C4-2B (cell line): ENCODE measurements around the gene FGFR3.

Experiments used
- ZFX ChIP-seq: fragments of 450-650 bp; IDR thresholded peaks from 2 replicates; pipeline ENCODE4 v1.6.1; 2017
- TF ChIP-seq, protein P1 (sequence below): fragments of 450-650 bp; conservative IDR thresholded peaks from 2 replicates; pipeline ENCODE4 v1.5.1; 2017; ENCODE audit warnings: mild to moderate bottlenecking

DNA sequence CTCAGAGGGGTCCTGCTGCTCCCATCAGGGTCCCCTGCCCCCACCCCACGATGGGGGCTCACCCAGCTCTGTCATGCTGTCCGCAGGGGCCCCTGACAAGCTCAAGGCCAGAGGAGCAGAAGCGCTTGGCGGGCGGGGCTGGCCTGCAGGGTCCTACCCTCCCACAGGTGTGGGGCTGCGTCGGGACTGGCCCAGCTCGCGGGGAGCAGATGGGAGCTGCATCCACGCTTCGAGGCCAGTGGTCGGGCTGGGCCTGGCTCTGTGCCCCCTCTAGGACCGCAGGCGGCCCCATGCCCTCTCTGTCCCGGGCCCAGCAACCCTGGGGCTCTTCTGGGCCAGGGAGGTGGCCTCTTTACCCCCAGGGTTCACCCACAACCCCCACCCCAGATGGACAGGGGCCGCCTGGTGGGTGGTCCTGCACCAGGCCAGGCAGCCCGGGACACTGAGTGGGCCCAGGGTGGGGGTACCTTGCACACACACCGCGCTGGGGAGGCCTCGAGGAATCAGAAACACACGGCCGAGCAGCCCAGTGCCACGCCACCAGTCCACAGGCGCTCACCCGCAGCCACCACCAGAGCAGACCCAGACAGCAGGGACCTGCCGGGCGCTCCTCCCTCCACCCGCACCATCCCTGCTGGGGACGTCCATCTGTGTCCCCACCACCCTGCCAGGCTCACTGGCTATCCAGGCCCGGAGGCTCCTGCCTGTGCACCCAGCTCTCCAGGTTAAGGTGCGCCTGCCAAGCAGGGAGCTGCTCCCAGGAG is 41.8 kb upstream of the FGFR3 start:
- TF ChIP-seq, protein P1, sequence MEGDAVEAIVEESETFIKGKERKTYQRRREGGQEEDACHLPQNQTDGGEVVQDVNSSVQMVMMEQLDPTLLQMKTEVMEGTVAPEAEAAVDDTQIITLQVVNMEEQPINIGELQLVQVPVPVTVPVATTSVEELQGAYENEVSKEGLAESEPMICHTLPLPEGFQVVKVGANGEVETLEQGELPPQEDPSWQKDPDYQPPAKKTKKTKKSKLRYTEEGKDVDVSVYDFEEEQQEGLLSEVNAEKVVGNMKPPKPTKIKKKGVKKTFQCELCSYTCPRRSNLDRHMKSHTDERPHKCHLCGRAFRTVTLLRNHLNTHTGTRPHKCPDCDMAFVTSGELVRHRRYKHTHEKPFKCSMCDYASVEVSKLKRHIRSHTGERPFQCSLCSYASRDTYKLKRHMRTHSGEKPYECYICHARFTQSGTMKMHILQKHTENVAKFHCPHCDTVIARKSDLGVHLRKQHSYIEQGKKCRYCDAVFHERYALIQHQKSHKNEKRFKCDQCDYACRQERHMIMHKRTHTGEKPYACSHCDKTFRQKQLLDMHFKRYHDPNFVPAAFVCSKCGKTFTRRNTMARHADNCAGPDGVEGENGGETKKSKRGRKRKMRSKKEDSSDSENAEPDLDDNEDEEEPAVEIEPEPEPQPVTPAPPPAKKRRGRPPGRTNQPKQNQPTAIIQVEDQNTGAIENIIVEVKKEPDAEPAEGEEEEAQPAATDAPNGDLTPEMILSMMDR, result no peak
- no peak for TF ChIP-seq ZFX
